Cardiac muscle cell (in vitro differentiated cells and primary cell): ENCODE measurements around the gene MYH9. TPM values are rescaled to one million over a fixed set of nuclear protein-coding genes. Genes with fewer than 3 reads are reported as not detected.
"Not testable (repeated sequence)": the region's sequence is repeated elsewhere in the genome, so short reads cannot be mapped to it uniquely, and the experiment has no call there.

ENCODE experiments used
- DNase-seq, 2 donors: peaks; one replicate each; pipeline versions ENCODE4 v3.0.0 to v3.0.0-alpha.2; 2010 to 2017; ENCODE audit warnings: low read depth in 1 of 2, low spot score in 1 of 2
- H3K27ac ChIP-seq: fragments of 200-600 bp; sonication (generic); 2 replicates; pipeline ENCODE4 v1.5.1; 2016
- H3K27me3 ChIP-seq: fragments of 200-600 bp; sonication (generic); 2 replicates; pipeline ENCODE4 v1.6.0; 2016; ENCODE audit warnings: control low read depth
- H3K36me3 ChIP-seq: fragments of 200-600 bp; sonication (generic); 2 replicates; pipeline ENCODE4 v1.5.1; 2016; ENCODE audit warnings: control low read depth
- H3K4me1 ChIP-seq: fragments of 200-600 bp; sonication (generic); 2 replicates; pipeline ENCODE4 v1.8.1; 2017; ENCODE audit warnings: low read depth, mild to moderate bottlenecking, mixed run types
- H3K4me3 ChIP-seq: fragments of 200-600 bp; sonication (generic); 2 replicates; pipeline ENCODE4 v1.5.1; 2016; ENCODE audit warnings: mild to moderate bottlenecking
- H3K9me3 ChIP-seq: fragments of 200-600 bp; sonication (generic); 2 replicates; pipeline ENCODE4 v1.5.1; 2017; ENCODE audit warnings: low read depth, mild to moderate bottlenecking, control low read depth
- polyA plus RNA-seq: library from polyadenylated mRNA; unstranded; fragments of >200 nt; fragmentation: Nextera tagmentation; extraction: Ambion mirVana; gene quantifications from 2 replicates; pipeline ENCODE4 v1.2.1, GENCODE V29; 2016
- total RNA-seq: library from RNA; depleted of rRNA; stranded (reverse); fragments of >200 nt; gene quantifications from 2 replicates; pipeline ENCODE4 v1.2.3, GENCODE V29; 2016
- TF ChIP-seq, protein P1 (sequence below): IDR thresholded peaks from 2 replicates; pipeline ENCODE4 v1.5.1; 2012; ENCODE audit warnings: low read depth, mild to moderate bottlenecking, low read length

MYH9 gene
- total and polyA plus RNA-seq, 2 experiments from 2014 or later: 88.7 to 174 TPM

DNA sequence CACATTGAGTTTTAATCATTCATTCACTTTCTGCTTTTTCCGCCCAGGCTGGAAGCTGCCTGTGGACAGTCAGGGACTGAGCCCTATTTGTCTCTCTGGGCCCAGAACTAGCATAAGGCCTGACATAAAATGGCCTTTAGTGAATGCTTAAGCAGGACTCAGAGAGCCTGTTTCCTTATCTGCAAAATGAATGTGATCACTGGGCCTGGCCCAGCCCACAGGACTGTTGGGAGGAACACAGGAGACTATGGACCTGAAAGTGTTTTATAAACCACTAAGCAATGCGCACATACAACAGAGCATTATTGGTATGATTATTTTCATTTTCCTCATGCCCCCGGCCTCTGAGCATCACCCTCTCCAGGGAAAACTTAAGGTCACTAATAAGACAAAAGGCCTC is 3.9 kb upstream of the MYH9 start:
- Histone ChIP-seq H3K36me3 (no peaks in the 10 kb centered on the region), H3K4me1 (peaks cover 6% of the 10 kb centered on the region), H3K27ac (peak overlapping the region; percentile 69), H3K9me3 (no peaks in the 10 kb centered on the region), H3K4me3 (no peak overlapping the region), H3K27me3 (no peaks in the 10 kb centered on the region)
- DNase-seq: no peak
- TF ChIP-seq, protein P1, sequence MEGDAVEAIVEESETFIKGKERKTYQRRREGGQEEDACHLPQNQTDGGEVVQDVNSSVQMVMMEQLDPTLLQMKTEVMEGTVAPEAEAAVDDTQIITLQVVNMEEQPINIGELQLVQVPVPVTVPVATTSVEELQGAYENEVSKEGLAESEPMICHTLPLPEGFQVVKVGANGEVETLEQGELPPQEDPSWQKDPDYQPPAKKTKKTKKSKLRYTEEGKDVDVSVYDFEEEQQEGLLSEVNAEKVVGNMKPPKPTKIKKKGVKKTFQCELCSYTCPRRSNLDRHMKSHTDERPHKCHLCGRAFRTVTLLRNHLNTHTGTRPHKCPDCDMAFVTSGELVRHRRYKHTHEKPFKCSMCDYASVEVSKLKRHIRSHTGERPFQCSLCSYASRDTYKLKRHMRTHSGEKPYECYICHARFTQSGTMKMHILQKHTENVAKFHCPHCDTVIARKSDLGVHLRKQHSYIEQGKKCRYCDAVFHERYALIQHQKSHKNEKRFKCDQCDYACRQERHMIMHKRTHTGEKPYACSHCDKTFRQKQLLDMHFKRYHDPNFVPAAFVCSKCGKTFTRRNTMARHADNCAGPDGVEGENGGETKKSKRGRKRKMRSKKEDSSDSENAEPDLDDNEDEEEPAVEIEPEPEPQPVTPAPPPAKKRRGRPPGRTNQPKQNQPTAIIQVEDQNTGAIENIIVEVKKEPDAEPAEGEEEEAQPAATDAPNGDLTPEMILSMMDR: no peak

DNA sequence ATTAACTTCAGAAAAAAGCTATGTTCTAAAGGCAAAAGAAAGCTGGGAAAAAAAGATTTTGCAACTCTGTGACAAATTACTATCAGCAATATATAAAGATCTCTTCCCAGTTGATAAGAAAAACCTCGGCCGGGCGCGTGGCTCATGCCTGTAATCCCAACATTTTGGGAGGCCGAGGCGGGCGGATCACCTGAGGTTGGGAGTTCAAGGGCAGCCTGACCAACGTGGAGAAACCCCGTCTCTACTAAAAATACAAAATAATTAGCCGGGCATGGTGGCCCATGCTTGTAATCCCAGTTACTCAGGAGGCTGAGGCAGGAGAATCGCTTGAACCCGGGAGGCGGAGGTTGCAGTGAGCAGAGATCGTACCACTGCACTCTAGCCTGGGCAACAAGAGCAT is 1.4 kb upstream of the MYH9 start:
- not testable (repeated sequence) for H3K36me3 ChIP-seq, H3K9me3 ChIP-seq, DNase-seq, H3K27me3 ChIP-seq
- Histone ChIP-seq H3K27ac (peak overlapping the region; percentile 91), H3K4me1 (peaks cover 16% of the 10 kb centered on the region), H3K4me3 (peak overlapping the region; percentile 36)

DNA sequence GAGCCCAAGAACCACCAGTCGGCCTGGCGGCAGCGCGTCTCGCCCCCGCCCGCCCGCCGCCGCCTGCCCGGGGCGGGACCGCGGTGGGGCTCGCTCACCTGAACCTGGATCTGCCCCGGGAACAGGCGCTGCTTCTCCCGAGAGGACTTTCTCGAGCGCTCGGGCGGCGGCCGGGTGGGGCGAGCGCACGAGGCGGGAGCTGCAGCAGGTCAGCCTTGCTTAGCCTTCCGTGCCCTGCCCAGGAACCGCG is 133 bp downstream of the MYH9 start:
- no peaks in the 10 kb centered on the region for H3K36me3 ChIP-seq
- H3K4me1 ChIP-seq: peaks cover 16% of the 10 kb centered on the region
- H3K27me3 ChIP-seq: no peaks in the 10 kb centered on the region
- peak overlapping the region; percentile 96 for H3K27ac ChIP-seq
- TF ChIP-seq, protein P1: no peak
- DNase-seq: no peak
- H3K9me3 ChIP-seq: no peaks in the 10 kb centered on the region
- H3K4me3 ChIP-seq: peak overlapping the region; percentile 54

DNA sequence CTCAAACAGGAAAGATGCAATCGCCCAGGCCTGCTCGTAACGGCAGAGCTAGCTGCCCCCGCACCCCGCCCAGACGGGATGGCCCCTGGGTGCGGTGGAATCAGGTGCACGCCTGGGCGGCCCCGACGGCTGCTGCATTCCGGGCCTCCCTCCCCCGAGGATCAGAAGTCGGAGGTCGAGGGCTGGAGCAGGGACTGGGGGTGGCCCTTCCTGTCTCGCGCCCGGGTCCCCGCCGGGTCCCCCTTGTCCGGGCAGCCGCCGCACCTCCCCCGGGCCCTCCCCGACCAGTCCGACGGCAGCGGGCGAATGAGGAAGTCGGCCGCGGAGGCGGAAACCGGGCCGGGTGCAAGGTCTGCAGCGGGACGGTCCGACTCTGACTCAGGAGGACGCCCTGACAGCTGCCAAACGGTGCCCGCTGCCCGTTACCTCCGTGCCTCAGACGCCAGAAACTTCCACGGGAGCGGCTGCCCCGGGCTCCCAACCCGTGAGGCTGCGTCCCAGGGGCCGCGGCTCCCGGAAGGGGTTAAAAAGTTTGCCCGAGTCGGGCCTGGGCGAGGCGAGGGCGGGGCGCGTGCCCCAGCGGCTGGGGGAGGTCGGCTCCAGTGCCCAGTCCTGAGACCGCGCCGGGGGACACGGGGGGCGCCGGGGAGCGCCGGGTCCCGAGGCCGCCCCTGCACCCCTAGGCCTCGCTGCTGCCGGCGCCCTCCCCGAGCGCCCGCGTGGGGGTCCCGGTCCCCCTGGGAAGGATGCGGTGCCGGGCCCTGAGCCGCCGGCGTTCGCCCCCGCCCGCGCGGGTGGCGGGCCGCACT is 663 bp downstream of the MYH9 start:
- Histone ChIP-seq H3K36me3 (no peaks in the 10 kb centered on the region), H3K4me1 (peaks cover 16% of the 10 kb centered on the region), H3K9me3 (no peaks in the 10 kb centered on the region), H3K4me3 (peak overlapping the region; percentile 54), H3K27me3 (no peaks in the 10 kb centered on the region), H3K27ac (peak overlapping the region; percentile 96)
- DNase-seq: no peak
- TF ChIP-seq, protein P1: no peak

DNA sequence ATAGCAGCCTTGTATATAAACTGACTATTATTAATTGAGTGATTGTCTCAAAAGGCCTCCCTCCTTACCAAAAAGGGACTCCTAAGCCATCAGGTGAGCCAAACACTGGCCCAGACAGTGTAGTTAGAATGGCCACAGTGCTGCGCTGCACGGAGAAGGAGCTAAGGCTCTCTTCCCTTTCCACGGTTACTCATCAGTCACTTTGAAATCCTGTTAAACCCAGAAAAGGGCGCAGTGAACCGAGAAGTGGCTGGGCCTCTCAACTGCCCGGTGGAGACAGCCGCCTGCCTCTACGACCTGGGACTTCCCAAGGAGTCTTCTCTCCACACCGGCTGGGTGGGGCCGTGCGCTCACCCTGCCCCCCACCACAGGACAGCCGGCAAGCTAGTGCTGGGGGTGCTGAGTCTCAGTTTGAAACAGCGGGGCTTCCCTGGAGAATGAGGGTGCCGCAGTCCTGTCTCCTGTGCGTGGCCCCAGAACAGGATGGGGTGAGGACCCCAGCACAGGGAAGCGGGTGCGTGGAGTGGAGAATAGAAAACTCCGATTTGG is 1.3 kb downstream of the MYH9 start:
- H3K4me3 ChIP-seq: peak overlapping the region; percentile 54
- peak overlapping the region; percentile 96 for H3K27ac ChIP-seq
- TF ChIP-seq, protein P1: peak; percentile 8
- H3K9me3 ChIP-seq: no peaks in the 10 kb centered on the region
- peaks cover 16% of the 10 kb centered on the region for H3K4me1 ChIP-seq
- H3K36me3 ChIP-seq: no peaks in the 10 kb centered on the region
- no peaks in the 10 kb centered on the region for H3K27me3 ChIP-seq
- no peak for DNase-seq

DNA sequence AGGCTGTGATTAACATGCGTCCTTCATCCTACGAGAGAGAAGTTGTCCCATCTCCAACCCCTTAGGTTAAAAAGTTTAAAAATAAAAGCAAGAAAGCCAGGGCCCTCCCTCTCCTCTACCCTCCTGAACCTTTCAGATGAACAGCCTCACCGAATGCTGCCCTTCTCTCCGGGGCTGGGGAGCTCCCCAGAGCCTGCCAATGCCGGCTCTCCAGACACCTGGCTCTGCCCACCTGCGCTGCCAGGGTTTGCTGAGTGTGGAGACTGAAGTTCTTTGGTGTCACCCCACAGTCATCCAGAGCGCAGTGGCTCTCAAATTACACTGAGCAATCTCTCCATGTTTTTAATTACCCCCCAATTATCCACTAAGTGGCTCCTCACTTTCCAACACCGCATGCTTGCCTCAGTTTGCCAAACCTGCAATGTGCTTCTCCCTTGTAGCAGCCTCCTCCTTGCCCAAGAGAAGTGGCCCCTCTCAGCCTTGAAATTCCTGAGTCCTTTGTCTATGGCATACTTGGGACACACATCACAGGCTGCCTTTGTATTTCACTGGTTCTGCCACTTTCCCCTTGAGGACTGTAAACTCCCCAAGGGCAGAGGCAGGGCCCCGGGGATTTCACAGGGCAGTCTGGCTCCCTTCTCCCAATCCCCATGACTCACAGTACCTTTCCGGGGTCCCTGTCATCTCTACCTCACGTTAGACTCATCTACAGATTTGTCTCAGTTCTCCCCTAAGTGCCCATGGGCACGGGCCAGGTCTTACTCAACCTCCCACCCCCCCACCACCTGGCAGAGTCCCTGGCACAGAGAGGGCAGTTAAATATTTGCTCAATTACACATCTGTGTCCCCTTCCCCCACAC is 2.0 kb downstream of the MYH9 start:
- Histone ChIP-seq H3K27me3 (no peaks in the 10 kb centered on the region), H3K27ac (peak overlapping the region; percentile 96), H3K36me3 (no peaks in the 10 kb centered on the region), H3K4me3 (peak overlapping the region; percentile 54), H3K4me1 (peaks cover 16% of the 10 kb centered on the region), H3K9me3 (no peaks in the 10 kb centered on the region)
- DNase-seq: no peak
- TF ChIP-seq, protein P1: no peak
